K562 (cell line): ENCODE results near the gene TBL1X. TPM values are rescaled to one million over a fixed set of nuclear protein-coding genes. Genes with fewer than 3 reads are reported as not detected.

Experiments
- ATAC-seq: fragments of 200-7000 bp; cut with Tn5 transposase; 3 replicates; pipeline ENCODE4 v1.9.1; 2020; ENCODE audit warnings: moderate library complexity
- BruUV-seq: library from RNA; stranded (reverse); fragments of 400-500 nt; replicated peaks from 2 replicates; lab custom pipeline; 2021; lab: Mats Ljungman, UMichigan
- CTCF ChIA-PET: fragments of 300-600 bp; formaldehyde crosslinking; extraction: SDS; loops from one replicate; lab custom pipeline; 2021; ENCODE audit warnings: low intra/inter-chr PET ratio; lab: Yijun Ruan, JAX
- POLR2A ChIA-PET: fragments of 300-600, 350-650 bp; sonication (Branson Sonifier 250); formaldehyde crosslinking; extraction: SDS; loops from one replicate; lab custom pipeline; 2021; ENCODE audit warnings: antibody characterized with exemption, inconsistent platforms; lab: Yijun Ruan, JAX
- DNase-seq, 4 experiments: peaks; one replicate each; pipeline versions ENCODE4 v3.0.0 to v3.0.0-alpha.2; 2011 to 2018; ENCODE audit warnings: low spot score in 3 of 4, mixed read lengths in 3 of 4; ENCODE audit errors: extremely low read depth in 1 of 4
- FAIRE-seq: peaks from 2 replicates; lab custom pipeline; 2011; peaks lifted over from hg19 to GRCh38; lab: Jason Lieb, UNC
- H2AFZ ChIP-seq: 2 replicates; pipeline ENCODE4 v1.6.0; 2011; ENCODE audit warnings: low read depth, low read length, control low read depth, inconsistent platforms
- H3K27ac ChIP-seq: fragments of 200-600 bp; 3 replicates; pipeline ENCODE4 v1.8.0; 2011; ENCODE audit warnings: low read depth, mild to moderate bottlenecking, control low read depth, inconsistent platforms, low read length, moderate library complexity, mixed read lengths; ENCODE audit errors: extremely low read depth
- H3K27me3 ChIP-seq, 2 experiments: fragments of 300-600 bp in 1 of 2; 2 replicates in 1 of 2; 3 replicates in 1 of 2; pipeline versions ENCODE4 v1.6.0 to v1.8.0; 2011; ENCODE audit warnings: inconsistent platforms in 2 of 2, low read length in 2 of 2, mild to moderate bottlenecking in 1 of 2, mixed read lengths in 1 of 2, moderate library complexity in 1 of 2; ENCODE audit not compliant: control insufficient read depth in 2 of 2, insufficient read depth in 2 of 2
- H3K36me3 ChIP-seq: fragments of 300-600 bp; 3 replicates; pipeline ENCODE4 v1.8.0; 2011; ENCODE audit warnings: mild to moderate bottlenecking, low read length, inconsistent platforms; ENCODE audit not compliant: control insufficient read depth, insufficient read depth
- H3K4me1 ChIP-seq, 2 experiments: fragments of 200-600 bp in 1 of 2; replicated peaks in 1 of 2; 2 replicates in 1 of 2; 3 replicates in 1 of 2; pipeline versions ENCODE4 v1.5.1 to v1.8.0; 2011; ENCODE audit warnings: inconsistent platforms in 2 of 2, low read length in 2 of 2, mild to moderate bottlenecking in 1 of 2, mixed read lengths in 1 of 2, moderate library complexity in 1 of 2; ENCODE audit not compliant: control insufficient read depth in 2 of 2, insufficient read depth in 2 of 2
- H3K4me2 ChIP-seq: 2 replicates; pipeline ENCODE4 v1.6.1; 2011; ENCODE audit warnings: low read length, control low read depth, inconsistent platforms, mixed read lengths; ENCODE audit not compliant: insufficient read depth
- H3K4me3 ChIP-seq: fragments of 200-600 bp; sonication (generic), shearing (Covaris generic); 2 replicates; pipeline ENCODE4 v1.5.1; 2016; ENCODE audit warnings: control low read depth, inconsistent platforms
- H3K79me2 ChIP-seq: fragments of 200-600 bp; 3 replicates; pipeline ENCODE4 v1.8.0; 2011; ENCODE audit warnings: low read length, inconsistent platforms; ENCODE audit not compliant: control insufficient read depth, insufficient read depth
- H3K9ac ChIP-seq, 2 experiments: 2 replicates each; pipeline versions ENCODE4 v1.6.0 to v1.6.1; 2011; ENCODE audit warnings: low read depth in 2 of 2, low read length in 2 of 2, control low read depth in 1 of 2, inconsistent platforms in 1 of 2, mild to moderate bottlenecking in 1 of 2, mixed read lengths in 1 of 2; ENCODE audit not compliant: insufficient read depth in 1 of 2
- H3K9me1 ChIP-seq: one replicate; pipeline ENCODE4 v1.6.0; 2011; ENCODE audit warnings: inconsistent platforms, mild to moderate bottlenecking, low read length, moderate library complexity; ENCODE audit not compliant: control insufficient read depth, insufficient read depth
- H3K9me3 ChIP-seq: replicated peaks from 2 replicates; pipeline ENCODE4 v1.5.1; 2011; ENCODE audit warnings: low read depth, low read length, inconsistent platforms; ENCODE audit not compliant: control insufficient read depth, insufficient read depth
- H4K20me1 ChIP-seq: replicated peaks from 2 replicates; pipeline ENCODE4 v1.6.1; 2011; ENCODE audit warnings: low read length, inconsistent platforms, mixed read lengths; ENCODE audit not compliant: control insufficient read depth, insufficient read depth
- ATF7 ChIP-seq: fragments of 450-650 bp; IDR thresholded peaks from 2 replicates; pipeline ENCODE4 v1.7.1; 2014; ENCODE audit warnings: mild to moderate bottlenecking, moderate library complexity
- CREB1 ChIP-seq, 2 experiments: sonication (generic) in 1 of 2; formaldehyde crosslinking in 1 of 2; IDR thresholded peaks; 2 replicates each; pipeline versions ENCODE4 v1.6.1 to v1.8.0; 2012 to 2022; ENCODE audit warnings: inconsistent platforms in 1 of 2, mild to moderate bottlenecking in 1 of 2, missing genetic modification reagents in 1 of 2, moderate library complexity in 1 of 2
- E2F3 ChIP-seq: fragments of 250-450 bp; sonication (Bioruptor Pico); IDR thresholded peaks from 2 replicates; pipeline ENCODE4 v1.4.0; 2020; ENCODE audit warnings: mild to moderate bottlenecking
- ETS2 ChIP-seq: IDR thresholded peaks from 2 replicates; pipeline ENCODE4 v1.6.1; 2016; ENCODE audit warnings: borderline replicate concordance, missing genetic modification characterization, mild to moderate bottlenecking, moderate library complexity, missing compliant biosample characterization; ENCODE audit not compliant: poor library complexity, severe bottlenecking
- MEF2A ChIP-seq: IDR thresholded peaks from 2 replicates; pipeline ENCODE4 v1.6.1; 2011; ENCODE audit warnings: low read depth, mild to moderate bottlenecking, low read length, moderate library complexity; ENCODE audit not compliant: control insufficient read depth
- PML ChIP-seq: IDR thresholded peaks from 2 replicates; pipeline ENCODE4 v1.6.1; 2012; ENCODE audit warnings: low read length, inconsistent platforms
- ZBTB5 ChIP-seq: fragments of 450-650 bp; IDR thresholded peaks from 2 replicates; pipeline ENCODE4 v1.6.1; 2017; ENCODE audit warnings: antibody characterized with exemption
- ZNF696 ChIP-seq: fragments of 250-450 bp; sonication (Bioruptor Pico); conservative IDR thresholded peaks from 2 replicates; pipeline ENCODE4 v1.4.0; 2020; ENCODE audit warnings: mild to moderate bottlenecking, moderate library complexity
- WGBS: fragments of 100-300 bp; shearing (Covaris generic); methylation state at CpG from one replicate; pipeline ENCODE4 v1.1.6; 2016; ENCODE audit warnings: low coverage, mixed read lengths; ENCODE audit not compliant: insufficient coverage; ENCODE audit errors: missing lambda C conversion rate; 5-methylcytosine and 5-hydroxymethylcytosine counted together
- in situ Hi-C: fragments of 300-500 bp; cut with MboI; formaldehyde crosslinking; loops from 4 replicates; pipeline ENCODE4 v1.15.0; 2018; ENCODE audit warnings: inconsistent platforms, mixed read lengths
- intact Hi-C: fragments of 100-400 bp; cut with micrococcal nuclease; formaldehyde crosslinking; loops from 2 replicates; pipeline ENCODE4 v1.14.2; 2022
- polyA plus RNA-seq, 8 experiments: library from polyadenylated mRNA; depleted of rRNA in 4 of 8; stranded (reverse) in 5 of 8; unstranded in 3 of 8; fragments of >200 nt; fragmentation: Nextera tagmentation in 2 of 8; fragmentation: Illumina TruSeq in 1 of 8; extraction: Ambion mirVana in 2 of 8; extraction: Trizol in 1 of 8; gene quantifications; 2 replicates each; pipeline versions ENCODE4 v1.2.1 to v1.2.3, GENCODE V29; 2011 to 2014; ENCODE audit warnings: inconsistent platforms in 1 of 8, missing spikeins in 1 of 8
- total RNA-seq, 7 experiments: library from RNA; depleted of rRNA in 6 of 7; stranded (reverse); fragments of >200 nt in 6 of 7; fragmentation: Illumina TruSeq in 2 of 7; extraction: Trizol in 2 of 7; gene quantifications; 2 replicates each; pipeline versions ENCODE4 v1.2.1 to v1.2.3, GENCODE V29; 2011 to 2021; ENCODE audit warnings: low replicate concordance in 1 of 7

TBL1X gene
- total and polyA plus RNA-seq, 9 of the 15 experiments (the other 6 are each of a cell fraction or from before 2014, with no cell fraction given) = 6.0 to 49.6 (median 19.7) TPM

GRCh38 chrX:9475984-9476383, 11.1 kb downstream of the TBL1X start (continued):
- no peak for TF ChIP-seq ATF7

- Histone ChIP-seq H3K9ac (no peak overlapping the region; a peak in 1 of 4 replicates), H2AFZ (no peak overlapping the region), H3K36me3 (peaks cover 30% of the 10 kb centered on the region), H3K4me1 (peaks cover 6 to 9% of the 10 kb centered on the region in 2 experiments; a peak in 3 of 5 replicates), H3K27ac (no peak overlapping the region; the same call in 2 of the 3 replicates), H4K20me1 (no peaks in the 10 kb centered on the region; the same call in 1 of the 2 replicates), H3K4me3 (no peak overlapping the region), H3K4me2 (no peak overlapping the region), H3K27me3 (no peaks in the 10 kb centered on the region), H3K9me3 (no peaks in the 10 kb centered on the region), H3K79me2 (peaks cover 68% of the 10 kb centered on the region), H3K9me1 (no peaks in the 10 kb centered on the region)
- no TSS peak for BruUV-seq
- ChIA-PET CTCF (no interaction called here), POLR2A (no interaction called here)
- TF ChIP-seq ETS2 (tag) (no peak), CREB1 (IDR thresholded peaks at IDR 0.05) (no peak), CREB1 (CRISPR knock-in tag; IDR thresholded peaks at IDR 0.05) (no peak), ZNF696 (CRISPR knock-in tag) (no peak), E2F3 (CRISPR knock-in tag) (no peak), MEF2A (no peak), PML (no peak), ZBTB5 (no peak)
- in situ Hi-C loops = no loop called here
- DNase-seq (no peak), ATAC-seq (no peak), FAIRE-seq (no peak)
- intact Hi-C loops = no loop called here
- 75% methylated on average over 3 of the region's 3 CpGs for WGBS
Measured at GRCh38 chrX:9476810-9477575, 12.1 kb downstream of the TBL1X start.
